ENCODE results near the gene DCAF6.

DCAF6 gene

GRCh38 chr1:168005529-168005928 is 69.0 kb downstream of the DCAF6 start:
- no peak for TF ChIP-seq CTCF (conservative IDR thresholded peaks at IDR 0.05; ENCODE audit: low read depth)
- DNase-seq (ENCODE audit: low spot score) = no peak
- CTCF ChIA-PET = interaction anchor here (0.5 kb wide), 1 partner anchor 67 kb away, joined by 6 read pairs; no protein-coding TSS in a partner anchor
- H3K27ac ChIP-seq = no peak overlapping the region
- POLR2A ChIA-PET (ENCODE audit: low non-redundant PET) = no interaction called here

GRCh38 chr1:168007691-168008090 is 71.2 kb downstream of the DCAF6 start:
- no peak overlapping the region for H3K27ac ChIP-seq
- no peak for DNase-seq (ENCODE audit: low spot score)
- CTCF ChIA-PET = no interaction called here
- TF ChIP-seq CTCF (conservative IDR thresholded peaks at IDR 0.05; ENCODE audit: low read depth) = no peak
- POLR2A ChIA-PET (ENCODE audit: low non-redundant PET) = no interaction called here

GRCh38 chr1:168008595-168008994 is 72.1 kb downstream of the DCAF6 start:
- no peak for DNase-seq (ENCODE audit: low spot score)
- CTCF ChIA-PET = no interaction called here
- POLR2A ChIA-PET (ENCODE audit: low non-redundant PET) = no interaction called here
- H3K27ac ChIP-seq = no peak overlapping the region
- no peak for TF ChIP-seq CTCF (conservative IDR thresholded peaks at IDR 0.05; ENCODE audit: low read depth)

- POLR2A ChIA-PET (ENCODE audit: low non-redundant PET) = no interaction called here
- no peak for DNase-seq (ENCODE audit: low spot score)
- TF ChIP-seq CTCF (conservative IDR thresholded peaks at IDR 0.05; ENCODE audit: low read depth) = no peak
- no peak overlapping the region for H3K27ac ChIP-seq
- CTCF ChIA-PET = interaction anchor here (0.6 kb wide), 1 partner anchor 75 kb away, joined by 3 read pairs; no protein-coding TSS in a partner anchor
These were observed 72.8 kb downstream of the DCAF6 start for GRCh38 chr1:168009322-168009721.

GRCh38 chr1:168019407-168019806 is 82.9 kb downstream of the DCAF6 start:
- H3K27ac ChIP-seq = no peak overlapping the region
- POLR2A ChIA-PET (ENCODE audit: low non-redundant PET) = no interaction called here
- CTCF ChIA-PET = no interaction called here
- no peak for TF ChIP-seq CTCF (conservative IDR thresholded peaks at IDR 0.05; ENCODE audit: low read depth)
- no peak for DNase-seq (ENCODE audit: low spot score)

- POLR2A ChIA-PET (ENCODE audit: low non-redundant PET) = no interaction called here
- no peak overlapping the region for H3K27ac ChIP-seq
- CTCF ChIA-PET = interaction anchor here (0.5 to 0.7 kb wide), 2 partner anchors 33 to 1275 kb away, joined by 4 read pairs; no protein-coding TSS in a partner anchor
- no peak for DNase-seq (ENCODE audit: low spot score)
- TF ChIP-seq CTCF (conservative IDR thresholded peaks at IDR 0.05; ENCODE audit: low read depth) = no peak
These were observed 94.7 kb downstream of the DCAF6 start for GRCh38 chr1:168031198-168031597.

- ChIA-PET CTCF (interaction anchor here (0.5 to 0.7 kb wide), 2 partner anchors 33 to 1274 kb away, joined by 4 read pairs; no protein-coding TSS in a partner anchor), POLR2A (ENCODE audit: low non-redundant PET) (no interaction called here)
- TF ChIP-seq CTCF (conservative IDR thresholded peaks at IDR 0.05; ENCODE audit: low read depth) = no peak
- DNase-seq (ENCODE audit: low spot score) = no peak
- H3K27ac ChIP-seq = no peak overlapping the region
These were observed 95.1 kb downstream of the DCAF6 start for GRCh38 chr1:168031627-168032026.
